ENCODE measurements around the gene HAND2.
A peak's percentile ranks its signal among the peaks of the same experiment; 100 is the strongest.

HAND2 gene

DNA sequence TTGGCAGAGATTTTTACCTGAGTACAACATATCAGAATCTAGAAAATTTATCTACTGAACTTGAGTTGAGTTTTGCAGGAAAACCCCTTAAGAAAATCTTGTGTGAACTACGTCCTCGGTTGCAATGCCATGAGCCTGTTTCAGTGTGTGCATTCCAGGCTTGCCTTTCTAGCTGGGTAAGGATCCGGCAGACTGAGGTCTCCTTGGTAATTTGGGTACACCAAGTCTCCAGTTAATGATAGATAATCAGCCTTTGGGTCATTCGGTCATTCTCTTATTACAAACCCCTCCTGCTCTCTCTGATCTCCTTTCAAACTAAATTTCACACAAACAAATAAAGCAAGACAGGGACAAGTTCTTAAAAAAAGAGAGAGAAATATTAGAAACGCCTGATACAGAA, 5.9 kb upstream of the HAND2 start:
- no peak for DNase-seq

- DNase-seq, result no peak
Observed at GRCh38 chr4:173535165-173535902, 5.3 kb upstream of the HAND2 start.

GRCh38 chr4:173534434-173534833, 4.4 kb upstream of the HAND2 start:
- no peak for DNase-seq

DNA sequence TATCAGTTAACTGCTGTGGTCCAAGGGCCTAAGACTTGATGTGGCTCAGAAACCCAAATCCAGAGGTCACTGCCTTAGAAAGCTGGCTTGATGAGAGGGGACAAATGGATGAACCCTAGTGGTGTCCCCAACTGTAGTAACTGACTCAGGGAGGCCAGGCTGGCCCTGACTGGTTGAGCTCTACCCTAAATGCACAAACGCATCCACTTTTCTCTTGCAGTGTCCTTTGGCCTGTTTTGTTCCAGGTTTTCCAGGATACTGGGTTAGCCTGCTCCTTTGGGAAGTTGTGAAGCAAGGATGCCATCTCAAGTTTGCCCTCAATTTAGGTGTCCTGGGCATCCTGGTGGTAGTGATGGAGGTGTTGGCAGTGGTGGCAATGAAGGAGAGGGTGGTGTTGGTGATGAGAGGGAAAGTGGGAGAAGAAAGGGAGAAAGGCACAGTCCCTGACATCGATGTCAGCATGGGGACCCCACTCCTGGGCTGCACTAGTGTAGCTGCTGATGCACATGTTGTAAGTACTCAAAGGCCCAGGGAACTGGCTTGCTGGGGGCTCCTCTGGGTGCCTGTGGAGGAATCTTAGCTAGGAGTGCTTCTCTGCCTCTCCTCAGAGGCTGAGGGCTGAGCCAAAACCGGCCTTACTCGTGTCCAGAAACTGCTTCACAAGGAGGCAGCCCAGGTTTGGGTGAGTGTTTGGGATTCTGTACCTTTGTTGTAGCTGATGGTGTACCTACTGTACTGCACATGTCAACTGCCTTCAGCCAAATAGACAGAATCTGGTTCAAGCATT, 2.9 kb upstream of the HAND2 start:
- no peak for DNase-seq

- no peak for DNase-seq
Observed at GRCh38 chr4:173531086-173531965, 1.3 kb upstream of the HAND2 start.

DNA sequence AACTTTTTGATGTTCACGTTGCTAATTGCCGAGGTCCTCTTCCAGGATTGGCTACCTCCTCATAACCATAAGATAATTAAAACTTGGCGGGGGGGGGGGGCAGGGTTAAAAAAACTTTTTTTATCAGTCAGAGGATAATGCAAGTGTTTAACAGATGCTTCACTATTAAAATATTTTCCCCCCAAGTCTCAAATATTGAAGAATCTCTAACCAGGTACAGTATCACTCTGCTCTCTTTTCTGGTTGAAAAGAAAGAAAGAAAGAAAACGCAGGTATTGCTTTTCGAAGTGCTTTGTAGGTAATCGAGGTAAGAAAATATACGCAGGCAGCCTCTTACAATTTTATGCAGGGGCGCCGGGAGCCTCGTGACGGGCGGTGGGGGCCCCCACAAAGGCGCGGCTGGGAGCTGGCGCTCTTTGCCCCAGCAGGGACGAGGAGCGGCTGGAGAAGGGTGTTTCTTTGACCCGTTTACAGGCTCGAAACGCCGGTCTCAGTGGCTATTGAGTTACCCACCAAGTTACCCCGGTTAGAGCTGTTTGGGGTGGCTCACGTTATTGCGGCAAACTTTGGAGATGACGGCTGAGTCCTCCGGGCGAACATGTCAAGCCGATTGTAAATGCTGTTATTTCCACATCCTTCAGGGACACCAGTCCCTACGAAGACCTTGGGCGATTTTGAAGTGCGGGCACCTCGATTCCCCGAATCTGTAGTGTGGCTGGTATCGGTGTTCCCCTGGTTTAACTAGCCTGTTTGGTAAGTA, 477 bp upstream of the HAND2 start:
- no peak for DNase-seq

DNA sequence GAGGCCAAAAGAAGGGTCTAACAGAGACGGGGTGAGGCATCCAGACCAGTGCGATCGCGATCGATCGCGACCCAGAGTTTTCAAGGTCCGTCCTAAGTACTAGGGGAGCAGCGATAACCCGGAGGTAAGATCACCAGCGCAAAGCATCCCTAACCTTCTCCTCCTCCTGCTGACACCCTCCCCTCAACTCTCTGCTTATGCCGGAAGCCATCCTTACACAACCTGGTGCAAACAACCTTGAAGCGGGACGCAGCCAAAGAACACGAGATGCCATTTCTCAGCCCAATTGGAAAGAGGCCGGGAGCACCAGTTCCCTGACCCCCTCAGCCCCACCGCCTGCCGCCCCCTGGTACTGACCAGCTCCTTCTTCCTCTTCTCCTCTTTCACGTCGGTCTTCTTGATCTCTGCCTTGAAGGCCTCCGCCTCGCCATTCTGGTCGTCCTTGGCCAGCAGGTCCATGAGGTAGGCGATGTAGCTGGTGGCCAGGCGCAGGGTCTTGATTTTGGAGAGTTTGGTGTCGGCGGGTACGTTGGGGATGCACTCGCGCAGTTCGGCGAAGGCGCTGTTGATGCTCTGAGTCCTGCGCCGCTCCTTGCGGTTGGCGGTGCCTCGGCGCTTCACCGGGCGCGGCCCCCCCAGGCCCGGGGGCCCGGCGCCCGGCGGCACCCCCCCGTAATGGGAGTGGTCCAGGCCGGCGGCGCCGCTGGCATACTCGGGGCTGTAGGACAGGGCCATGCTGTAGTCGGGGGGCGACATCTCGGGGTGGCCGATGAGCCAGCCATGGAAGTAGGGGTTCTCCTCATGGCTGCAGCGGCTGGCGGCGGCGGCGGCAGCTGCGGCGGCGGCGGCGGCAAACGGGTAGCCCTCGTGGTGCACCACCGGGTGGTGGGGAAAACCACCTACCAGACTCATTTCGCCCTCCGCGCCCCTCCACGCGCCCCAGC, 1.4 kb downstream of the HAND2 start:
- no peak for DNase-seq

GRCh38 chr4:173527103-173527891, 2.7 kb downstream of the HAND2 start:
- no peak for DNase-seq

GRCh38 chr4:173526724-173527102, 3.3 kb downstream of the HAND2 start:
- no peak for DNase-seq

- DNase-seq, result no peak
Observed at GRCh38 chr4:173526027-173526482, 4.0 kb downstream of the HAND2 start.

DNA sequence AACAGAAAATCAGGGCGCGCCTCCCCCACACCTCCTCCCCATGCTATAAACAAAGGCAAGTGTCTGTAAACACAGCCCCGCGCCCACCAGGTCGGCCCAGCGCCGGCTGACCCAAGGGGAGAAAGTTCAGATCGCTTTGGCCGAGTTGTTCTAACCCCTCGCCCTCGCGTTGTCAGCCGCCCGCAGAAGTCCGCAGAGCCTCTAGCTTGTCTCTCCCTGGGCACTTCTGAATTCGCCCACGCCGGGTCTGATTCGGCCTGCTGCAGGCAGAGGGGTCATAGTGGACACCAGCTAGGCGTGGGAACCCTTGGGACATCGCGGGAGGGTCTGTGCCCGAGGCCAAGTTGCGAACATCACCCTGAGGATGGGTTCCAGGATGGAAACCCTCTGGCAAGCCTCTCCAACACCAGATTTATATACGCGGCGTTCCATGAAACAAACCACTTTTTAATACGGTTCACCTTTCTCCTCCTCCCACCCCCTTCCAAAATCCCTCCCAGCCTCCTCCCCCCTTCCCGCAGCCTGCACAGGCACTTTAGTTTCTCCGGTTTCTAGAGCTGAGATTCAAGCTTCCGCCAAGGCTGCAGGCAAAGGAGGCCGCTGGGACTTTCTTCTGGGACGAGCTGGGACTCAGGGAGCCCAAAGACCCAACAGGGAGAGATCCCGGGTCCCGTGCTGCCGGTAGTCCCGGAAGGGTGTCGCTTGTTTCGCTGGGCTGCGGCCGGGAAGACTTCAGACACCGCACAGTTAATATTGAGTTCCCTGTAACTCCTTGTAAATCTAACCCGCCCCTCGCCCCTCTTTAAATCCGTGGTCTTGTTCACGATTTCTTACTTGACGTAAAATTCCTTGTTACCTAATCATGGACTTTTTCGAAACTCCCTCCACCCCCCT, 4.7 kb downstream of the HAND2 start:
- DNase-seq, result no peak

GRCh38 chr4:173524218-173525117, 5.6 kb downstream of the HAND2 start:
- DNase-seq, result no peak

DNA sequence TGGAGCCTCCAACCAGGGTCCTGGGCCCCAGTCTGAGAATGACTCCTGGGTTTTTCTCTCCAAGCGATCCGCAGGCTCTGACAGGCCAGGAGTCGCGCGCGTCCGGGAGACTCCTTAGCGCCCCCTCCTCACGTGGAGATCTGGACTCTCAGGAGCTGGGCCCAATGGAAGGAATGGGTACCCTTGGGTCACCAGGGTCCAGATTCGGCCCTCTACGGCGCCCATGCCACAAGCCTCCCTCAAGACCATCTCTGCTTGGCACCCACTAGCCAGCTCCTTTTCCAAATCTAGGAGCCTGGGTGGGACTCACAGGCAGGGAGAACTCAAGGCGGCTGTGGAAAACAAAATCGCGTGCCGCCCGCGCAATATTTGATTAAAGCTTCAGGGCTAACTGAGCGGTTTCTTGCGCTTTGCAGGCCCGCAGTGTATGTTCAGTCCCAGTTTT, 7.1 kb downstream of the HAND2 start:
- DNase-seq, result no peak

DNA sequence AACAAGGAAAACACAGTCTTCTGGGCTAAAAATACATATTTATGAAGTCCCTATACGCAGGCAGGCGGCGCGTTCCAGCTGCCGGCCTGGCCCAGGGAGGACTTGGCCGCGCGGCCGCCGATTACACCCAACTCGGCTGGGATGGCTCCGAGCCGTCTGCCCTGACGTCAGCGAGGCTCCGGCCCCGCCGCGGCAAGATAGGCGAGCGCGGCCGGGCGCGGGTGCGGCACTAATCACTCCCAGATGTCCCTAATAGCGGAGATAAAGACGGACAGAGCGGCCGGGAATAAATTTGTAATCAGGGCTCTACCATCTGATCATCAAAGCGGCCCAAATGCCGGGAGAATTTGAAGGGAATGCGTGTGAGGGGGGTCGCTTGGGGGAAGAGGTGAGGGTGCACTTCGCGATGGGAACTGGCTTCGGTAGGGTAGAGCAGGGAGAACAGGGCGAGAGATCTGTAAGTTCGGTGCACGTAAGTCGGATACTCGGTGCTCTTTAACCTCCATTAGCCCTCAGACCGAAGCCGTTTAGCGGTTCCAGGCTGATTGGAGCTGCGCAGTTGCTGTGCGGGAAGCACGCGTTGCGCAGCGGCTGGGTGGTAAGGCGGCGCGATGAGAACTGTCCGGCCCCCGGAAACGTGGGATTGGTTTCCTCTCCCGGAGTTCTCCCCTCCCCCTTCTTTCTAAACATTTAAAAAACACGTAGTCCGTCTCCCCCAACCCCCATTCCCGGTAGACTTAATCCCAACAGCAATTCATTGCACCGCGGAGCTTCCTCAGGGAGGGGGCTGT, 7.7 kb downstream of the HAND2 start:
- DNase-seq, result peak; percentile 91

GRCh38 chr4:173521467-173522159, 8.4 kb downstream of the HAND2 start:
- no peak for DNase-seq

- no peak for DNase-seq
Observed at GRCh38 chr4:173520921-173521466, 9.0 kb downstream of the HAND2 start.

Measured in right hindlimb (tissue), 1 donor.